GM10266 (cell line): ENCODE measurements around the gene ULK4.

ENCODE experiments used
- DNase-seq: peaks from one replicate; pipeline ENCODE4 v3.0.0; 2012; ENCODE audit errors: extremely low spot score
- CTCF ChIP-seq: IDR thresholded peaks from 2 replicates; pipeline ENCODE4 v1.5.1; 2012; ENCODE audit warnings: mild to moderate bottlenecking, low read depth; ENCODE audit not compliant: control insufficient read depth, insufficient read depth; ENCODE audit errors: missing control alignments

The ULK4 gene

GRCh38 chr3:41960826-41961750, 815 bp downstream of the ULK4 start:
- DNase-seq, result peak; percentile 39
- TF ChIP-seq CTCF, result no peak

- no peak for DNase-seq
- TF ChIP-seq CTCF, result no peak
Measured at GRCh38 chr3:41956574-41956973, 5.3 kb downstream of the ULK4 start.

- TF ChIP-seq CTCF, result no peak
- DNase-seq, result no peak
Measured at GRCh38 chr3:41955192-41955591, 6.7 kb downstream of the ULK4 start.

GRCh38 chr3:41943311-41943843, 18.5 kb downstream of the ULK4 start:
- no peak for DNase-seq
- TF ChIP-seq CTCF, result no peak

GRCh38 chr3:41940393-41940792, 21.5 kb downstream of the ULK4 start:
- no peak for TF ChIP-seq CTCF
- no peak for DNase-seq

- DNase-seq, result no peak
- no peak for TF ChIP-seq CTCF
Measured at GRCh38 chr3:41936384-41936783, 25.5 kb downstream of the ULK4 start.

- no peak for DNase-seq
- no peak for TF ChIP-seq CTCF
Measured at GRCh38 chr3:41933154-41933676, 28.7 kb downstream of the ULK4 start.
